ENCODE results near the gene C8G. TPM values are rescaled to one million over a fixed set of nuclear protein-coding genes. Genes with fewer than 3 reads are reported as not detected.

C8G gene
- polyA plus RNA-seq, 1 donor from 2014 or later = not detected

DNA sequence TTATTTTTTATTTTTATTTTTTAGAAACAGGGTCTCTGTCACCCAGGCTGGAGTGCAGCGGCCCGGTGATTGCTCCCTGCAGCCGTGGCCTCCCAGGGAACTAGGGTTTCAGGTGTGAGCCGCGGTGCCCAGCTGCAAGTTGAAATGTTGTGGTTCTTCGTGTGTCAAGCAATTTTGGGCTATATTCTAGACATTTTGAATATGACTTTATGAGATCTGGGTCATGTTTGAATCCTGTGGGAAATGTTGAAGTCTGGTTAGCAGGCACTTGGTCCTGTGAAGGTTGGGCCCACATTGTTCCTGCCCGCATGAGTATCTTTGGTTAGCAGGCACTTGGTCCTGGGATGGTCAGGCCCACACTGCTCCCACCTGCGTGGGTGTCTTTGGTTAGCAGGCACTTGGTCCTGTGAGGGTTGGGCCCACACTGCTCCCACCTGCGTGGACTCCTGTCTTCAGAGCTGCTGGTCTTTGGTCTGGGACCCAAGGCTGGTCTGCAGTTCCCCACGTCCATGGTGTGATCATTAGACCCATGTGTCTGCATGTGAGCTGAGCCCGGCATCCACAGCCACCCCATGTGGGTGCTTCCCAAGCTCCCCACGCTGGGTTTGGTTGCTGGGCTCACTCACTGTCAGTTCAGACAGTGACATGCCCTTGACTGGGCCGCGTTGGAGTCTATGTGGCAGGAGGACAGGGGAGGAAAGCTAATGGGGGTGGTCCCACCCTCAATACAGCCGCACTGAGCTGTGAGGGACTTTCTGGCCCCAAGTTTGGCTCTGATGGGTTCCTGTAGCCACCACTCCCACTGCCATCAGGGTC is 7.6 kb upstream of the C8G start:
- Histone ChIP-seq H3F3A (ENCODE audit: insufficient read depth, low read length, poor library complexity, severe bottlenecking) (no peaks in the 10 kb centered on the region), H4K20me1 (ENCODE audit: insufficient read depth) (no peaks in the 10 kb centered on the region), H3K9me2 (ENCODE audit: insufficient read depth, low read length) (no peaks in the 10 kb centered on the region), H3K79me2 (replicated peaks; ENCODE audit: insufficient read depth, low read length) (no peaks in the 10 kb centered on the region), H3K4me2 (ENCODE audit: low read length) (no peak overlapping the region), H3K4me3 (ENCODE audit: low read length) (no peak overlapping the region), H3K36me3 (ENCODE audit: insufficient read depth, low read length) (peaks cover 6% of the 10 kb centered on the region), H3K9me3 (ENCODE audit: low read length) (no peaks in the 10 kb centered on the region), H2AFZ (ENCODE audit: low read depth, low read length) (no peak overlapping the region), H3K9ac (ENCODE audit: low read length) (no peak overlapping the region), H3K27me3 (ENCODE audit: insufficient read depth, low read depth, low read length) (no peaks in the 10 kb centered on the region), H3K27ac (ENCODE audit: low read length) (no peak overlapping the region)
- TF ChIP-seq EP300 (conservative IDR thresholded peaks at IDR 0.05; ENCODE audit: poor library complexity, severe bottlenecking) = no peak
- no peak for TF ChIP-seq MXI1 (conservative IDR thresholded peaks at IDR 0.05; ENCODE audit: poor library complexity, severe bottlenecking)
- TF ChIP-seq RAD21 (conservative IDR thresholded peaks at IDR 0.05) = no peak
- no peak for TF ChIP-seq POLR2AphosphoS5 (IDR thresholded peaks at IDR 0.05)
- TF ChIP-seq, protein P1, sequence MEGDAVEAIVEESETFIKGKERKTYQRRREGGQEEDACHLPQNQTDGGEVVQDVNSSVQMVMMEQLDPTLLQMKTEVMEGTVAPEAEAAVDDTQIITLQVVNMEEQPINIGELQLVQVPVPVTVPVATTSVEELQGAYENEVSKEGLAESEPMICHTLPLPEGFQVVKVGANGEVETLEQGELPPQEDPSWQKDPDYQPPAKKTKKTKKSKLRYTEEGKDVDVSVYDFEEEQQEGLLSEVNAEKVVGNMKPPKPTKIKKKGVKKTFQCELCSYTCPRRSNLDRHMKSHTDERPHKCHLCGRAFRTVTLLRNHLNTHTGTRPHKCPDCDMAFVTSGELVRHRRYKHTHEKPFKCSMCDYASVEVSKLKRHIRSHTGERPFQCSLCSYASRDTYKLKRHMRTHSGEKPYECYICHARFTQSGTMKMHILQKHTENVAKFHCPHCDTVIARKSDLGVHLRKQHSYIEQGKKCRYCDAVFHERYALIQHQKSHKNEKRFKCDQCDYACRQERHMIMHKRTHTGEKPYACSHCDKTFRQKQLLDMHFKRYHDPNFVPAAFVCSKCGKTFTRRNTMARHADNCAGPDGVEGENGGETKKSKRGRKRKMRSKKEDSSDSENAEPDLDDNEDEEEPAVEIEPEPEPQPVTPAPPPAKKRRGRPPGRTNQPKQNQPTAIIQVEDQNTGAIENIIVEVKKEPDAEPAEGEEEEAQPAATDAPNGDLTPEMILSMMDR (IDR thresholded peaks at IDR 0.05; ENCODE audit: poor library complexity, severe bottlenecking) = no peak
- TF ChIP-seq SMC3 (conservative IDR thresholded peaks at IDR 0.05; ENCODE audit: poor library complexity) = no peak
- TF ChIP-seq TAF1 (IDR thresholded peaks at IDR 0.05; ENCODE audit: low read depth) = no peak
- no peak for TF ChIP-seq REST (IDR thresholded peaks at IDR 0.05; ENCODE audit: borderline replicate concordance)
- no peak for TF ChIP-seq EZH2 (IDR thresholded peaks at IDR 0.05; ENCODE audit: borderline replicate concordance, insufficient read depth, low read length, poor library complexity, severe bottlenecking)

DNA sequence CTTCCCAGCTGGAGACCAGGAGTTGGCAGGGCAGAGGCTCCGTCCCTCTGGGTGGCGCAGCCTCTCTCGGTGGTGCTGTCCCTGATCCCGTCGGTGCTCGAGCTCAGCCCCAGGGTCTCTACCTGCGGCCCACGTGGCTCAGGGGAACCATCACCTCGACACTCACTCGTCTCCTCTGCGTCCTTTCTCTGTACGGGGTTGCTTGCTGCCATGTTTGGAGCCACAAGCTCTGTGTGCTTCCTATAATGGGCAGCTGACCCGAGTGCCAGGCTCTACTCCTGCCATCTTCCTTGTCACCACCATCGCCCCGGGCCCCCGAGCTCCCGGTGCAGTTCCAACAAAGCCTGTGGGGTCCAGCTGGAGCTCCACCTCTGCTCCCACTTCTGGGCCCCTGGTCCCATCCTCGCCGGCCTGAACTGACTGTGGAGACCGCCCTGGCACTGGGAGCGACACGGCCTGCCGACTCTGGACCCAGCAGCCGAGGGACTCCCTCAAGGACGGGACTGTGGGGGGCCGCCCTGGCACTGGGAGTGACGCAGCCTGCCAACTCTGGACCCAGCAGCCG is 5.5 kb upstream of the C8G start:
- Histone ChIP-seq H3K79me2 (replicated peaks; ENCODE audit: insufficient read depth, low read length) (peaks cover 8% of the 10 kb centered on the region), H3F3A (ENCODE audit: insufficient read depth, low read length, poor library complexity, severe bottlenecking) (no peaks in the 10 kb centered on the region), H3K27me3 (ENCODE audit: insufficient read depth, low read depth, low read length) (no peaks in the 10 kb centered on the region), H3K9me3 (ENCODE audit: low read length) (no peaks in the 10 kb centered on the region), H3K4me2 (ENCODE audit: low read length) (no peak overlapping the region), H3K27ac (ENCODE audit: low read length) (no peak overlapping the region), H2AFZ (ENCODE audit: low read depth, low read length) (no peak overlapping the region), H3K36me3 (ENCODE audit: insufficient read depth, low read length) (peaks cover 6% of the 10 kb centered on the region), H3K4me3 (ENCODE audit: low read length) (no peak overlapping the region), H3K9me2 (ENCODE audit: insufficient read depth, low read length) (no peaks in the 10 kb centered on the region), H3K9ac (ENCODE audit: low read length) (no peak overlapping the region), H4K20me1 (ENCODE audit: insufficient read depth) (no peaks in the 10 kb centered on the region)
- no peak for TF ChIP-seq TAF1 (IDR thresholded peaks at IDR 0.05; ENCODE audit: low read depth)
- no peak for TF ChIP-seq RAD21 (conservative IDR thresholded peaks at IDR 0.05)
- TF ChIP-seq MXI1 (conservative IDR thresholded peaks at IDR 0.05; ENCODE audit: poor library complexity, severe bottlenecking) = no peak
- TF ChIP-seq, protein P1 (IDR thresholded peaks at IDR 0.05; ENCODE audit: poor library complexity, severe bottlenecking) = no peak
- TF ChIP-seq EZH2 (IDR thresholded peaks at IDR 0.05; ENCODE audit: borderline replicate concordance, insufficient read depth, low read length, poor library complexity, severe bottlenecking) = no peak
- no peak for TF ChIP-seq EP300 (conservative IDR thresholded peaks at IDR 0.05; ENCODE audit: poor library complexity, severe bottlenecking)
- no peak for TF ChIP-seq SMC3 (conservative IDR thresholded peaks at IDR 0.05; ENCODE audit: poor library complexity)
- TF ChIP-seq REST (IDR thresholded peaks at IDR 0.05; ENCODE audit: borderline replicate concordance) = no peak
- no peak for TF ChIP-seq POLR2AphosphoS5 (IDR thresholded peaks at IDR 0.05)
